ENCODE measurements around the gene WDFY2. TPM values are rescaled to one million over a fixed set of nuclear protein-coding genes. Genes with fewer than 3 reads are reported as not detected.

Gene WDFY2
- total RNA-seq, 4 donors from 2014 or later, result 17.6 to 36.4 (median 22.0) TPM

DNA sequence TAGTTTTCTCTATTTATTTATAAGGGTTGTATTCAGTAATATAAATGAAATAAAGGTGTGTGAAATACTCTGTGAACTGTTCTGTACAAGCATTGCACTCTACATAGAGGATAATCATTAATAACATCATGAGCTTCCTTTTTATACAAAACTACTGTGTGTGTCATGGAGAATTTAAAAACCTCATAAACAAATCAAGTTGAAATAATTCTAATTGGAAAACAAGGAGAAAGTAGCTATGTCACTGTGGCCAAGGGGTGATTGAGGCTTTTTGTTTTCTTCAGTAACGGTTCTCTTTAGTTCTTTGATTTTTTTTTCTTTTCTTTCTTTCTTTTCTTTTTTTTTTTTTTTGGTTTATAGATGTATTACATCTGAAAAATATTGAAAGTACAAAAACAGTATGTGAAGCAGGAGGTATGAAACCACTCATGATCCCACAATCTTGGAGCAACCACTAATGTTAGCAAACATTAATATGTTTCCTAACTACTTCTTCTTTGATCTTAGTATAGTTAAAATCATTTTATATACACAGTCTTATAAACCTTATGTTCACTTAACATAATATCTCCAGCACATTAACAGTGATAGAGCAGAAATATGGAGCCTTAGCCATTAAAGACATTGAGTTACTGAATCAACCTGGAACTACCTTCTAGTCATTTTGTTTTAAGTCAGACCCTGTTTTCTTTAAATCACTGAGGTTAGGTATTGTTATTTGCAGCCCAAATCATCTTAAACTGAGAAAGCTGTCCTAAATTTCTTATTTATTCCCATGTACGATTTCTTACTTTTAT is 45.4 kb downstream of the WDFY2 start:
- TF ChIP-seq, protein P1, sequence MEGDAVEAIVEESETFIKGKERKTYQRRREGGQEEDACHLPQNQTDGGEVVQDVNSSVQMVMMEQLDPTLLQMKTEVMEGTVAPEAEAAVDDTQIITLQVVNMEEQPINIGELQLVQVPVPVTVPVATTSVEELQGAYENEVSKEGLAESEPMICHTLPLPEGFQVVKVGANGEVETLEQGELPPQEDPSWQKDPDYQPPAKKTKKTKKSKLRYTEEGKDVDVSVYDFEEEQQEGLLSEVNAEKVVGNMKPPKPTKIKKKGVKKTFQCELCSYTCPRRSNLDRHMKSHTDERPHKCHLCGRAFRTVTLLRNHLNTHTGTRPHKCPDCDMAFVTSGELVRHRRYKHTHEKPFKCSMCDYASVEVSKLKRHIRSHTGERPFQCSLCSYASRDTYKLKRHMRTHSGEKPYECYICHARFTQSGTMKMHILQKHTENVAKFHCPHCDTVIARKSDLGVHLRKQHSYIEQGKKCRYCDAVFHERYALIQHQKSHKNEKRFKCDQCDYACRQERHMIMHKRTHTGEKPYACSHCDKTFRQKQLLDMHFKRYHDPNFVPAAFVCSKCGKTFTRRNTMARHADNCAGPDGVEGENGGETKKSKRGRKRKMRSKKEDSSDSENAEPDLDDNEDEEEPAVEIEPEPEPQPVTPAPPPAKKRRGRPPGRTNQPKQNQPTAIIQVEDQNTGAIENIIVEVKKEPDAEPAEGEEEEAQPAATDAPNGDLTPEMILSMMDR (IDR thresholded peaks at IDR 0.05; ENCODE audit: low read depth), result no peak

DNA sequence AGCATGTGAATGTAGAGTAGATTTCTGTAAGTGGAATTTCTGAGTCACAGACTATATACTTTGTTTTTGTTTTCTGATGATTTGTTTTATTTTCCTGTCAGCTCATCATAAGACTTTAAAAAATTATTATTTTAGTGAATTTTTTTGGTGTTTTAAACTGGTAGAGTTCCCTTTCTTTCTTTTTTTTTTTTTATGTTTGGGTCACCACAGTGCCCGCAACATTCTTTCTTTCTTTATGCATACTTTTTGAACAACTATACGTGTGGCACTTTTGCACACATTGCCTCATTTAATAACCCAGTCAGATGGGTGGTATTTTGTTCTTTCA is 46.0 kb downstream of the WDFY2 start:
- TF ChIP-seq, protein P1 (IDR thresholded peaks at IDR 0.05; ENCODE audit: low read depth), result no peak

DNA sequence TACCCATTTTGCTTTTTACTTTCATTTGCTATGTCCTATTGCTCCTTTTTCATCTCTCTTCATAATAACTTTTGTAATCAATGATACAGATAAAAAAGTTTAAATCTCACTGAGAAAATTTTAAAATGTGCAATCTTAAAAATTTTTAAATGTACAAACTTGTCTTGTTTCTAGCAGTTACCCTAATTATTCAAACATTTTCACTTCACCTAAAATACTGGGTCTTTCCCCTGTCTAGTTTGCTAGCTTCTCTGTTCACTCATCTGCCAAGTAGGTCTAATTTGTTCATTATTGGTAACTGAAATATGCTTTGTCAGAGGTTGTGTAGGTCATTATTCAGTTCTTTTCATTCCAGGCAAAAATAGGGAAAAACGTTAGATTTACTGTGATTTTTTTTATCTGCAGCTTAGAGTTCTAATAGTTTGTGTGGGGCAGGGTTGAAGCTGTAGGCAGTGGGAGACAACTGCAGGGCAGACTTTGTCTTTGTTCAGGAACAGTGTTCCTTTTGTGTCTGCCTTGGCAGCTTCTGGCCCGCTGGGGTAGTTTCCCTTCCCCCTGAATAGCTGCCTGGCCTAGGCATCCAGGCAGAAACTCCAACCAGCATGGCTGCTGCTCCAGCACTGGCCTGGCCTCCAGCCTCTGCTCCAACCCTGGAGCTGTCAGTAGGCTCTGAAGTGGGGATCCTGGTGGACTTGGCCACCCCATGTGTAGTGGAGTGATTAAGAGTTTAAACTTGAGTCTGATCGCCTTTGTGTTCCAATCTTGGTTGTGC is 48.5 kb downstream of the WDFY2 start:
- TF ChIP-seq, protein P1 (IDR thresholded peaks at IDR 0.05; ENCODE audit: low read depth), result no peak

DNA sequence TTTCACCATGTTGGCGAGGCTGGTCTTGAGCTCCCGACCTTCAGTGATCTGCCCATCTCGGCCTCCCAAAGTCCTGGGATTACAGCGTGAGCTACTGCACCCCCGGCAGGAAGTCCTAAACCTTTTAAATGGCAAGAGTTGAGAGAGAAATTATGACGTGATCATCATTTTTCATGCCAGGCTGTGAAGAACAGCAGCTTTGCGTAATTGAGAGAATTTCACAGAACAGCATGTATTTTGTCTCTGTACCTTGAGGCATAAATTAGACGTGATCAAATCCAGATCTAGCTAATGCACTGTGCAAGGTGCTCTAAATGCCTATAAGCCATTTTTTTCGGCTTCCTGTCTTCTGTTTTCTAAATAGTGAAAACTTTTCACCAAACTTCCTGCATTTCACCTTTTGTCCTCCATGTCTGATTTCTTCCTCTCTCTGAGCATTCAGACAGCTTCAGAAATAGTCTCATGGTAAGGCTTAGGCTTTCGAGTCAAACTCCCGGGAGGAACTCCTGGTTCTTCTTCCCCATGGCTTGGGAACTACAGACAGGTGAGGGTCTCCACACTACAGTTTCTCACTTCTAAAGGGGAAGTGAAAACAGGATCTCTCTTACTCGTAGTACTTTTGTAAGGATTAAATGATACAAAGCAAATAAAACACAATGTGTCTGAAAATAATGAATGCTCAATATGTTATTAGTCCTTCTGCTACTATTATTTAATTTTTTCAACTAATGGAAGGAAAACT is 51.0 kb downstream of the WDFY2 start:
- TF ChIP-seq, protein P1 (IDR thresholded peaks at IDR 0.05; ENCODE audit: low read depth), result no peak

DNA sequence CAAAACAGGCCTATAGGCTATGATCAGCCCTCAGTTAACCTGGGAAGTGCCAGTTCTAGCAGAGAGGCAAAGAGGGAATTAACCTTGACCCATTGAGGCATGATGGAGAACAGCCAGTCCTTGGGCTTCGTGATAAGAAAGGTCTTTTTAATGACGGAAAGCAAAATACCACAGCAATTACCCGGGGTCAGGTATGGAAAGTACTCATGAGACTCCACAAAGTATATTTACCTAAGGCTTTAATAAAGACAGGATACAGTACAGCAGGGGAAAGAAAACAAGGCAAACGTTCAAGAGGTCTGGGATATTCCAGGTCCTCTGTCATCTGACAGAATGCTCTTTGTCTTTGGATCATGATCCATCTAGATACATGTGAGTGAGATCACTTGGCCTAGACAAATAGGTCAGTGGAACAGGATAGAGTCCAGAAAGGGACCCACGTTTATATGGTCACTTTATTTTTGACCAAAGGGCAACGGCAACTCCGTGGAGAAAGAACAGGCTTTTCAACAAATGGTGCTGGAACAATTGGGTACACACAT is 52.2 kb downstream of the WDFY2 start:
- TF ChIP-seq, protein P1 (IDR thresholded peaks at IDR 0.05; ENCODE audit: low read depth), result no peak

DNA sequence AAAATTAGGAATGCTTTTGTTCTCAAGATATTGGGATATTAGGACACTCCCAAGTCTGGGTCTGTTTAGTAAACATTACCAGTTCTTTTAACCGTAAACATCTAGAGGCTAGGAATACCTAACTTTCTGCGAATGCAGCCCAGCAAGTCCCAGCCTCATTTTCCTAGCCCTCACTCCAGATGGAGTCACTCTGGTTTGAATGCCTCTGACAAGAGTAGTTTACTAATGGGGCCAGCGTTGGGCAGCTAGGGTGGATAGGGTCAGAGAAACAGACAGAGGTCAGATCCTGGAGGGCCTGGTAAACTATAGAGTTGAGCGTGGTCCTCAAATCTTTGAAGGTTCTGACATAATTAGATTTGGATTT is 53.6 kb downstream of the WDFY2 start:
- TF ChIP-seq, protein P1 (IDR thresholded peaks at IDR 0.05; ENCODE audit: low read depth), result no peak

Measured in subcutaneous adipose tissue (tissue), 4 donors.